GM23248 (cell line): ENCODE results near the gene STARD8.

ENCODE experiments used
- EZH2 ChIP-seq: fragments of 200-600 bp; sonication (generic); IDR thresholded peaks from 2 replicates; pipeline ENCODE4 v1.6.1; 2018; ENCODE audit warnings: antibody characterized with exemption, mild to moderate bottlenecking; ENCODE audit not compliant: insufficient read depth, poor library complexity, severe bottlenecking
- EZH2phosphoT487 ChIP-seq: fragments of 200-600 bp; sonication (generic); IDR thresholded peaks from 2 replicates; pipeline ENCODE4 v1.6.1; 2018; ENCODE audit warnings: antibody characterized with exemption, moderate library complexity, mild to moderate bottlenecking, low read depth; ENCODE audit not compliant: insufficient read depth

DNA sequence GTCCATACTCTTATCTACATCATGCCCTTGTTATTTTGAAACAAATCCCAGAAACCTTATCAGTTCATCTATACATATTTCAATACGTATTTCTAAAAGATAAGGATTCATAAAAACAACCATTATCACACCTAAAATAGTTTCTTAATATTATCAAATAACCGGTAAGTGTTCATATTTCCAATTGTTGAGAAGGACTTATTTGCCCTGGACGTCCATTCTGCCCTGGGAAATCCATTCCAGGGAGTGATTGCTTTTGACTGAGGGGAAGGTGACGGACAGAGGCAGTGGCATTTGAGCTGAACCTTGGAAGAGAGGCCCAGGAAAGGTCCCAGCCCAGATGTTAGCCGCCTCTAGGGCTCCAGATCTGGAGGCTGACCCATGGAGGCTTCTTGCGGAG lies 49.6 kb downstream of the STARD8 start:
- TF ChIP-seq EZH2phosphoT487, result no peak
- TF ChIP-seq EZH2, result no peak
